Neural cell (in vitro differentiated cells): ENCODE results near the gene MACROH2A1. TPM values are rescaled to one million over a fixed set of nuclear protein-coding genes. Genes with fewer than 3 reads are reported as not detected.

Source experiments
- H2AFZ ChIP-seq: fragments of 200-600, 300-800 bp; sonication (generic), shearing (Covaris generic); 2 replicates; pipeline ENCODE4 v1.6.0; 2014; ENCODE audit warnings: low read depth, mild to moderate bottlenecking, antibody characterized with exemption, low read length, moderate library complexity
- H3F3A ChIP-seq: fragments of 200-600 bp; shearing (Covaris generic); 2 replicates; pipeline ENCODE4 v1.6.1; 2016; ENCODE audit warnings: mild to moderate bottlenecking, moderate library complexity, mixed read lengths, antibody characterized with exemption, low read length; ENCODE audit not compliant: insufficient read depth, poor library complexity, severe bottlenecking
- H3K27ac ChIP-seq: fragments of 200-600, 300-800 bp; sonication (generic), shearing (Covaris generic); 2 replicates; pipeline ENCODE4 v1.5.1; 2014; ENCODE audit warnings: mild to moderate bottlenecking, low read length, moderate library complexity
- H3K27me3 ChIP-seq: fragments of 300-800, 200-600 bp; sonication (generic), shearing (Covaris generic); 2 replicates; pipeline ENCODE4 v1.6.0; 2014; ENCODE audit warnings: mild to moderate bottlenecking, low read depth, low read length, moderate library complexity; ENCODE audit not compliant: insufficient read depth
- H3K36me3 ChIP-seq: fragments of 300-800, 200-600 bp; sonication (generic), shearing (Covaris generic); 2 replicates; pipeline ENCODE4 v1.5.1; 2014; ENCODE audit warnings: mild to moderate bottlenecking, antibody characterized with exemption, low read length, moderate library complexity; ENCODE audit not compliant: insufficient read depth
- H3K4me2 ChIP-seq: fragments of 300-800, 200-600 bp; sonication (generic), shearing (Covaris generic); 2 replicates; pipeline ENCODE4 v1.6.0; 2014; ENCODE audit warnings: mild to moderate bottlenecking, low read length
- H3K4me3 ChIP-seq: fragments of 300-800, 200-600 bp; sonication (generic), shearing (Covaris generic); 2 replicates; pipeline ENCODE4 v1.5.1; 2014; ENCODE audit warnings: mild to moderate bottlenecking, low read length, moderate library complexity
- H3K79me2 ChIP-seq: fragments of 200-600 bp; shearing (Covaris generic); replicated peaks from 2 replicates; pipeline ENCODE4 v1.6.0; 2014; ENCODE audit warnings: mild to moderate bottlenecking, low read length, moderate library complexity; ENCODE audit not compliant: insufficient read depth
- H3K9ac ChIP-seq: fragments of 300-800, 200-600 bp; sonication (generic), shearing (Covaris generic); 2 replicates; pipeline ENCODE4 v1.6.1; 2016; ENCODE audit warnings: mild to moderate bottlenecking, low read length, mixed read lengths
- H3K9me2 ChIP-seq: fragments of 200-600 bp; shearing (Covaris generic); 2 replicates; pipeline ENCODE4 v1.6.1; 2016; ENCODE audit warnings: mild to moderate bottlenecking, low read length, mixed read lengths; ENCODE audit not compliant: insufficient read depth
- H3K9me3 ChIP-seq: fragments of 200-600, 300-800 bp; sonication (generic), shearing (Covaris generic); 2 replicates; pipeline ENCODE4 v1.6.1; 2016; ENCODE audit warnings: mild to moderate bottlenecking, mixed run types, low read length, moderate library complexity, mixed read lengths
- H4K20me1 ChIP-seq: fragments of 200-600 bp; shearing (Covaris generic); 2 replicates; pipeline ENCODE4 v1.6.1; 2016; ENCODE audit warnings: mild to moderate bottlenecking, mixed run types; ENCODE audit not compliant: insufficient read depth
- EP300 ChIP-seq: fragments of 450-650 bp; conservative IDR thresholded peaks from 2 replicates; pipeline ENCODE4 v1.6.1; 2014; ENCODE audit warnings: antibody characterized with exemption, mild to moderate bottlenecking, moderate library complexity; ENCODE audit not compliant: poor library complexity, severe bottlenecking
- EZH2 ChIP-seq: fragments of 200-600, 300-800 bp; shearing (Covaris generic), sonication (generic); IDR thresholded peaks from 2 replicates; pipeline ENCODE4 v1.6.1; 2014; ENCODE audit warnings: antibody characterized with exemption, low read length, borderline replicate concordance, mild to moderate bottlenecking; ENCODE audit not compliant: insufficient read depth, poor library complexity, severe bottlenecking
- MXI1 ChIP-seq: fragments of 450-650 bp; conservative IDR thresholded peaks from 2 replicates; pipeline ENCODE4 v1.6.1; 2014; ENCODE audit warnings: antibody characterized with exemption, mild to moderate bottlenecking; ENCODE audit not compliant: poor library complexity, severe bottlenecking
- POLR2AphosphoS5 ChIP-seq: IDR thresholded peaks from 2 replicates; pipeline ENCODE4 v1.6.1; 2012
- RAD21 ChIP-seq: fragments of 450-650 bp; conservative IDR thresholded peaks from 2 replicates; pipeline ENCODE4 v1.6.1; 2014; ENCODE audit warnings: antibody characterized with exemption, mild to moderate bottlenecking, moderate library complexity
- SMC3 ChIP-seq: fragments of 450-650 bp; conservative IDR thresholded peaks from 2 replicates; pipeline ENCODE4 v1.6.1; 2014; ENCODE audit warnings: antibody characterized with exemption, mild to moderate bottlenecking, moderate library complexity; ENCODE audit not compliant: poor library complexity
- TAF1 ChIP-seq: IDR thresholded peaks from 2 replicates; pipeline ENCODE4 v1.6.1; 2012; ENCODE audit warnings: low read depth
- polyA plus RNA-seq: library from polyadenylated mRNA; depleted of rRNA; stranded (reverse); fragments of >200 nt; gene quantifications from 2 replicates; pipeline ENCODE4 v1.2.3, GENCODE V29; 2014
- TF ChIP-seq, protein P1 (sequence below): IDR thresholded peaks from 2 replicates; pipeline ENCODE4 v1.6.1; 2012; ENCODE audit warnings: borderline replicate concordance
- TF ChIP-seq, protein P2 (sequence below): fragments of 450-650 bp; IDR thresholded peaks from 2 replicates; pipeline ENCODE4 v1.5.1; 2014; ENCODE audit warnings: antibody characterized with exemption, mild to moderate bottlenecking, moderate library complexity; ENCODE audit not compliant: poor library complexity, severe bottlenecking

The MACROH2A1 gene
- polyA plus RNA-seq, 1 donor from 2014 or later: 351 TPM

DNA sequence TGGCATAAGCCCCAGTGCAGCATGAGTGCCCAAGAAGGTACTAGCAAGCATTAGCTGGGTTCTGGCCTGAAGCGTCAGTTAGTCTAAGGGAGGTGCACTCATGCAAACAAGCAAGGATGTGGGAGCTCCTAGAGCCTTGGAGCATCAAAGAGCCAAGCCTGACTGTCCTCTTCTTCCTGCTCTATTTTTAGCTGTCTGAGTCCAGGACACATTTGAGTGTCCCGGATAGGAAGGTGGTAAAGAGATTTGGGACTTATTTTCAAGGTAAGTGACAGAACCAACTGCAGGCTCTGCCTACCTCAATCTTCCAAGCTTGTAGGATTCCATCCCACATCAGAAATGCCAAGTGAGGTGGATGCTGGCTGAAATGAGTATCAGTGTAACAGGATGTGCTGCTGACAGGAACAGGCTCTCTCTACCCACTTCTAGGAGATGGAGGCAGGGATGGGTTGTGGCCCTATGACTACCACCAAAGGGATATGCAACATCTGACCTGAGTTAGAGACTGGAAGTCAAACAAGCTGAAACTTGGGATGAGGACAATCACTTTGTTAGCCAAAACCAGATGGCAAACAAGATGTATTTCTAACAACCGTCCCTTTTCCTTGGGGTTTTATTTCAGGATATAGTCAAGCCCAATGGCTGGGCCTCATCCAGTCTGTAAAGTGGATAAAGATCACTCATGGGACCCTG is 15.1 kb downstream of the MACROH2A1 start:
- Histone ChIP-seq H3K27me3 (no peaks in the 10 kb centered on the region), H3K9me2 (no peaks in the 10 kb centered on the region), H3F3A (no peaks in the 10 kb centered on the region), H4K20me1 (peaks cover 3% of the 10 kb centered on the region), H2AFZ (no peak overlapping the region), H3K27ac (no peak overlapping the region), H3K79me2 (peaks cover 22% of the 10 kb centered on the region), H3K36me3 (no peaks in the 10 kb centered on the region), H3K4me3 (no peak overlapping the region), H3K4me2 (no peak overlapping the region), H3K9ac (no peak overlapping the region), H3K9me3 (no peaks in the 10 kb centered on the region)
- TF ChIP-seq RAD21: no peak
- TF ChIP-seq, protein P1, sequence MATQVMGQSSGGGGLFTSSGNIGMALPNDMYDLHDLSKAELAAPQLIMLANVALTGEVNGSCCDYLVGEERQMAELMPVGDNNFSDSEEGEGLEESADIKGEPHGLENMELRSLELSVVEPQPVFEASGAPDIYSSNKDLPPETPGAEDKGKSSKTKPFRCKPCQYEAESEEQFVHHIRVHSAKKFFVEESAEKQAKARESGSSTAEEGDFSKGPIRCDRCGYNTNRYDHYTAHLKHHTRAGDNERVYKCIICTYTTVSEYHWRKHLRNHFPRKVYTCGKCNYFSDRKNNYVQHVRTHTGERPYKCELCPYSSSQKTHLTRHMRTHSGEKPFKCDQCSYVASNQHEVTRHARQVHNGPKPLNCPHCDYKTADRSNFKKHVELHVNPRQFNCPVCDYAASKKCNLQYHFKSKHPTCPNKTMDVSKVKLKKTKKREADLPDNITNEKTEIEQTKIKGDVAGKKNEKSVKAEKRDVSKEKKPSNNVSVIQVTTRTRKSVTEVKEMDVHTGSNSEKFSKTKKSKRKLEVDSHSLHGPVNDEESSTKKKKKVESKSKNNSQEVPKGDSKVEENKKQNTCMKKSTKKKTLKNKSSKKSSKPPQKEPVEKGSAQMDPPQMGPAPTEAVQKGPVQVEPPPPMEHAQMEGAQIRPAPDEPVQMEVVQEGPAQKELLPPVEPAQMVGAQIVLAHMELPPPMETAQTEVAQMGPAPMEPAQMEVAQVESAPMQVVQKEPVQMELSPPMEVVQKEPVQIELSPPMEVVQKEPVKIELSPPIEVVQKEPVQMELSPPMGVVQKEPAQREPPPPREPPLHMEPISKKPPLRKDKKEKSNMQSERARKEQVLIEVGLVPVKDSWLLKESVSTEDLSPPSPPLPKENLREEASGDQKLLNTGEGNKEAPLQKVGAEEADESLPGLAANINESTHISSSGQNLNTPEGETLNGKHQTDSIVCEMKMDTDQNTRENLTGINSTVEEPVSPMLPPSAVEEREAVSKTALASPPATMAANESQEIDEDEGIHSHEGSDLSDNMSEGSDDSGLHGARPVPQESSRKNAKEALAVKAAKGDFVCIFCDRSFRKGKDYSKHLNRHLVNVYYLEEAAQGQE: no peak
- TF ChIP-seq MXI1: no peak
- no peak for TF ChIP-seq EZH2
- TF ChIP-seq EP300: no peak
- TF ChIP-seq, protein P2, sequence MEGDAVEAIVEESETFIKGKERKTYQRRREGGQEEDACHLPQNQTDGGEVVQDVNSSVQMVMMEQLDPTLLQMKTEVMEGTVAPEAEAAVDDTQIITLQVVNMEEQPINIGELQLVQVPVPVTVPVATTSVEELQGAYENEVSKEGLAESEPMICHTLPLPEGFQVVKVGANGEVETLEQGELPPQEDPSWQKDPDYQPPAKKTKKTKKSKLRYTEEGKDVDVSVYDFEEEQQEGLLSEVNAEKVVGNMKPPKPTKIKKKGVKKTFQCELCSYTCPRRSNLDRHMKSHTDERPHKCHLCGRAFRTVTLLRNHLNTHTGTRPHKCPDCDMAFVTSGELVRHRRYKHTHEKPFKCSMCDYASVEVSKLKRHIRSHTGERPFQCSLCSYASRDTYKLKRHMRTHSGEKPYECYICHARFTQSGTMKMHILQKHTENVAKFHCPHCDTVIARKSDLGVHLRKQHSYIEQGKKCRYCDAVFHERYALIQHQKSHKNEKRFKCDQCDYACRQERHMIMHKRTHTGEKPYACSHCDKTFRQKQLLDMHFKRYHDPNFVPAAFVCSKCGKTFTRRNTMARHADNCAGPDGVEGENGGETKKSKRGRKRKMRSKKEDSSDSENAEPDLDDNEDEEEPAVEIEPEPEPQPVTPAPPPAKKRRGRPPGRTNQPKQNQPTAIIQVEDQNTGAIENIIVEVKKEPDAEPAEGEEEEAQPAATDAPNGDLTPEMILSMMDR: no peak
- TF ChIP-seq TAF1: no peak
- TF ChIP-seq SMC3: no peak
- no peak for TF ChIP-seq POLR2AphosphoS5

DNA sequence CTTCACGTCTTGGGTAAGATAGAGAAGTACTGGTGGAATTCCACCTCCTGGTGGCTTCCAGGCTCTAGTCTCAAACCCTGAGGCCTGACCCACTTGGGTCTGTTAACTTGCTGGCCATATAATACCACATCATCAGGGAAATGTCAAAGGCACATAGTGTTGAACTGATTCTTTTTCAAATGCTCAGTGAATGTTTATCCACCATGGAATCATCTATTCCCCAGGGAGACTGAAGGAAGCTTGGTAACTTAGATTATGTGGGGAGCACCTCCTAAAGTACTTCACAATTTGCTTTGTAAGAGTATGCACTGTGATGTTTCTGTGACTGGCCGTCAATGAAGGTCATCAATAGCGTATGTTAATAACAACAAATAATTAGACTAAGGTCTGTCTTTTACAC is 16.1 kb downstream of the MACROH2A1 start:
- no peak overlapping the region for H2AFZ ChIP-seq
- no peak overlapping the region for H3K9ac ChIP-seq
- H3K36me3 ChIP-seq: no peaks in the 10 kb centered on the region
- no peaks in the 10 kb centered on the region for H3K9me3 ChIP-seq
- TF ChIP-seq, protein P1: no peak
- TF ChIP-seq EP300: no peak
- TF ChIP-seq MXI1: no peak
- no peak for TF ChIP-seq TAF1
- TF ChIP-seq SMC3: no peak
- no peak for TF ChIP-seq RAD21
- TF ChIP-seq POLR2AphosphoS5: no peak
- TF ChIP-seq, protein P2: no peak
- no peak overlapping the region for H3K4me3 ChIP-seq
- H3K27ac ChIP-seq: no peak overlapping the region
- no peaks in the 10 kb centered on the region for H3F3A ChIP-seq
- H3K4me2 ChIP-seq: no peak overlapping the region
- peaks cover 19% of the 10 kb centered on the region for H3K79me2 ChIP-seq
- H3K9me2 ChIP-seq: no peaks in the 10 kb centered on the region
- H4K20me1 ChIP-seq: peaks cover 3% of the 10 kb centered on the region
- no peaks in the 10 kb centered on the region for H3K27me3 ChIP-seq
